Kidney (tissue), 14 donors: Measurements from ENCODE around the gene DLGAP4. TPM values are rescaled to one million over a fixed set of nuclear protein-coding genes. Genes with fewer than 3 reads are reported as not detected.

Experiments
- DNase-seq, 5 donors: peaks; one replicate each; pipeline ENCODE4 v3.0.0-alpha.2; 2013 to 2020
- FAIRE-seq: peaks from 2 replicates; lab custom pipeline; 2012; peaks lifted over from hg19 to GRCh38; lab: Jason Lieb, UNC
- H3K27ac ChIP-seq, 2 donors: one replicate each; pipeline ENCODE4 v1.7.0; 2013; ENCODE audit warnings: low read depth in 2 of 2, low read length in 2 of 2, inconsistent platforms in 1 of 2
- H3K27me3 ChIP-seq: one replicate; pipeline ENCODE4 v1.7.1; 2013; ENCODE audit warnings: low read length, inconsistent platforms; ENCODE audit not compliant: control insufficient read depth, insufficient read depth
- H3K36me3 ChIP-seq, 3 donors: one replicate each; pipeline versions ENCODE4 v1.7.0 to v1.7.1; 2013; ENCODE audit warnings: low read length in 3 of 3, control low read depth in 1 of 3, inconsistent platforms in 1 of 3; ENCODE audit not compliant: insufficient read depth in 3 of 3, control insufficient read depth in 2 of 3
- H3K4me1 ChIP-seq, 3 donors: one replicate each; pipeline versions ENCODE4 v1.7.0 to v1.7.1; 2013; ENCODE audit warnings: low read length in 3 of 3, inconsistent platforms in 1 of 3, low read depth in 1 of 3; ENCODE audit not compliant: control insufficient read depth in 2 of 3, insufficient read depth in 2 of 3
- H3K4me3 ChIP-seq, 3 donors: one replicate each; pipeline versions ENCODE4 v1.7.0 to v1.8.1; 2013; ENCODE audit warnings: low read length in 3 of 3, control low read depth in 1 of 3, inconsistent platforms in 1 of 3
- H3K9ac ChIP-seq, 3 donors: one replicate each; pipeline versions ENCODE4 v1.7.0 to v1.7.1; 2013; ENCODE audit warnings: low read length in 3 of 3, control low read depth in 1 of 3, inconsistent platforms in 1 of 3
- H3K9me3 ChIP-seq, 3 donors: one replicate each; pipeline versions ENCODE4 v1.7.0 to v1.7.1; 2013; ENCODE audit warnings: low read length in 3 of 3, control low read depth in 1 of 3, inconsistent platforms in 1 of 3; ENCODE audit not compliant: control insufficient read depth in 2 of 3, insufficient read depth in 1 of 3
- CTCF ChIP-seq: IDR thresholded peaks from 3 replicates; pipeline ENCODE4 v1.5.1; 2012; ENCODE audit warnings: mild to moderate bottlenecking, moderate library complexity, borderline replicate concordance; ENCODE audit not compliant: insufficient read depth; ENCODE audit errors: extremely low read depth
- intact Hi-C: fragments of 100-400 bp; cut with DNase I; formaldehyde crosslinking; loops from one replicate; pipeline ENCODE4 v1.11.1; 2022
- polyA plus RNA-seq: library from polyadenylated mRNA; stranded (reverse); fragments of 350-450 nt; fragmentation: Illumina TruSeq; extraction: RNeasy Lipid Tissue Mini Kit (QIAGEN cat#74804); gene quantifications from one replicate; pipeline ENCODE4 v1.2.3, GENCODE V29; 2014; ENCODE audit warnings: low read depth, low replicate concordance; ENCODE audit not compliant: insufficient read depth
- total RNA-seq: library from RNA; stranded (reverse); fragmentation: NEBNext Ultra II Directional; extraction: Animal tissue kit (Norgen Biotek cat#: 25700); gene quantifications from one replicate; pipeline ENCODE4 v1.2.1, GENCODE V29; 2021
- donor health status: control.
- donor health status: control.
- donor health status: control.
- donor health status: control.
- donor health status: control.
- donor health status: DM: yes; HTN: yes; CAD: no.
- donor health status: Normal renal cell carcinoma (clear cell type).

DLGAP4 gene
- total and polyA plus RNA-seq, 2 donors from 2014 or later = 19.6 to 62.4 TPM

- Histone ChIP-seq H3K4me3 (no peak overlapping the region), H3K27ac (no peak overlapping the region), H3K9me3 (no peaks in the 10 kb centered on the region), H3K27me3 (no peaks in the 10 kb centered on the region), H3K4me1 (no peaks in the 10 kb centered on the region), H3K9ac (no peak overlapping the region), H3K36me3 (no peaks in the 10 kb centered on the region)
- DNase-seq = no peak
- FAIRE-seq = no peak
- TF ChIP-seq CTCF = no peak
- intact Hi-C loops = loop anchor here (10.0 kb wide), 1 partner anchor 217 kb away; no protein-coding TSS in a partner anchor
Measured at GRCh38 chr20:36431604-36432003, 125.5 kb downstream of the DLGAP4 start.

GRCh38 chr20:36432096-36432495 is 126.0 kb downstream of the DLGAP4 start:
- no peak for DNase-seq
- FAIRE-seq = no peak
- no peak overlapping the region for H3K9ac ChIP-seq
- H3K4me1 ChIP-seq = no peaks in the 10 kb centered on the region
- H3K27me3 ChIP-seq = no peaks in the 10 kb centered on the region
- H3K36me3 ChIP-seq = no peaks in the 10 kb centered on the region
- no peak for TF ChIP-seq CTCF
- no peak overlapping the region for H3K4me3 ChIP-seq
- no peak overlapping the region for H3K27ac ChIP-seq
- intact Hi-C loops = loop anchor here (10.0 kb wide), 1 partner anchor 217 kb away; no protein-coding TSS in a partner anchor
- H3K9me3 ChIP-seq = no peaks in the 10 kb centered on the region

- DNase-seq (no peak), FAIRE-seq (no peak)
- Histone ChIP-seq H3K36me3 (no peaks in the 10 kb centered on the region), H3K27me3 (no peaks in the 10 kb centered on the region), H3K4me1 (no peaks in the 10 kb centered on the region), H3K4me3 (no peak overlapping the region), H3K9ac (no peak overlapping the region), H3K9me3 (no peaks in the 10 kb centered on the region), H3K27ac (no peak overlapping the region)
- no peak for TF ChIP-seq CTCF
- intact Hi-C loops = loop anchor here (10.0 kb wide), 1 partner anchor 220 kb away; no protein-coding TSS in a partner anchor
Measured at GRCh38 chr20:36434383-36434782, 128.2 kb downstream of the DLGAP4 start.

- FAIRE-seq = no peak
- Histone ChIP-seq H3K4me1 (no peaks in the 10 kb centered on the region), H3K36me3 (no peaks in the 10 kb centered on the region), H3K9me3 (no peaks in the 10 kb centered on the region), H3K4me3 (no peak overlapping the region), H3K9ac (no peak overlapping the region), H3K27ac (no peak overlapping the region), H3K27me3 (no peaks in the 10 kb centered on the region)
- TF ChIP-seq CTCF = no peak
- no peak for DNase-seq
- intact Hi-C loops = loop anchor here (10.0 kb wide), 1 partner anchor 220 kb away; no protein-coding TSS in a partner anchor
Measured at GRCh38 chr20:36435124-36435523, 129.0 kb downstream of the DLGAP4 start.
